UCSD-AML1 (cell line): Measurements from ENCODE around the gene OCA2.

Experiments
- DNase-seq: peaks from one replicate; lab custom pipeline; 2025; ENCODE audit not compliant: unreplicated experiment; lab: John Stamatoyannopoulos, UW

OCA2 gene

GRCh38 chr15:28004143-28005003 is 94.7 kb downstream of the OCA2 start:
- no peak for DNase-seq

GRCh38 chr15:28003302-28004037 is 95.6 kb downstream of the OCA2 start:
- no peak for DNase-seq

GRCh38 chr15:28002867-28003266 is 96.2 kb downstream of the OCA2 start:
- DNase-seq: no peak

- DNase-seq: no peak
Measured at GRCh38 chr15:28002136-28002861, 96.8 kb downstream of the OCA2 start.

GRCh38 chr15:28001641-28002040 is 97.5 kb downstream of the OCA2 start:
- DNase-seq: no peak

- no peak for DNase-seq
Measured at GRCh38 chr15:27993996-27994780, 104.9 kb downstream of the OCA2 start.

GRCh38 chr15:27993544-27993943 is 105.6 kb downstream of the OCA2 start:
- DNase-seq: no peak

- no peak for DNase-seq
Measured at GRCh38 chr15:27990521-27991515, 108.3 kb downstream of the OCA2 start.

GRCh38 chr15:27989838-27990237 is 109.3 kb downstream of the OCA2 start:
- DNase-seq: no peak

- DNase-seq: no peak
Measured at GRCh38 chr15:27989427-27989826, 109.7 kb downstream of the OCA2 start.

GRCh38 chr15:27985099-27985498 is 114.0 kb downstream of the OCA2 start:
- no peak for DNase-seq

GRCh38 chr15:27983496-27983895 is 115.6 kb downstream of the OCA2 start:
- DNase-seq: no peak

GRCh38 chr15:27977696-27978095 is 121.4 kb downstream of the OCA2 start:
- DNase-seq: no peak

- no peak for DNase-seq
Measured at GRCh38 chr15:27973886-27974285, 125.2 kb downstream of the OCA2 start.

- no peak for DNase-seq
Measured at GRCh38 chr15:27970661-27971392, 128.3 kb downstream of the OCA2 start.

GRCh38 chr15:27967541-27967940 is 131.6 kb downstream of the OCA2 start:
- no peak for DNase-seq

- DNase-seq: no peak
Measured at GRCh38 chr15:27965546-27965945, 133.6 kb downstream of the OCA2 start.

- DNase-seq: no peak
Measured at GRCh38 chr15:27961801-27962200, 137.3 kb downstream of the OCA2 start.
